Lower leg skin (tissue), 4 donors: Measurements from ENCODE around the gene ZBTB7C. TPM values are rescaled to one million over a fixed set of nuclear protein-coding genes. Genes with fewer than 3 reads are reported as not detected.
A peak's percentile ranks its signal among the peaks of the same experiment; 100 is the strongest.

ENCODE experiments used
- DNase-seq, 2 donors: peaks; one replicate each; pipeline ENCODE4 v3.0.0-alpha.2; 2019; ENCODE audit warnings: low spot score in 2 of 2
- H3K4me3 ChIP-seq: fragments of 200-600 bp; sonication (generic); 2 replicates; pipeline ENCODE4 v1.5.1; 2017; ENCODE audit warnings: mild to moderate bottlenecking, low read depth; ENCODE audit not compliant: poor library complexity, severe bottlenecking
- CTCF ChIP-seq, 3 donors: fragments of 450-650 bp; IDR thresholded peaks; one replicate each; pipeline ENCODE4 v1.5.1; 2016; ENCODE audit warnings: antibody characterized with exemption in 3 of 3, mild to moderate bottlenecking in 3 of 3, moderate library complexity in 2 of 3
- POLR2A ChIP-seq, 2 donors: fragments of 450-650 bp; IDR thresholded peaks; one replicate each; pipeline ENCODE4 v1.6.1; 2016 to 2017; ENCODE audit warnings: antibody characterized with exemption in 2 of 2, mild to moderate bottlenecking in 1 of 2, moderate library complexity in 1 of 2
- WGBS, 2 donors: methylation state at CpG; one replicate each; pipeline ENCODE4 v1.1.5; 2018; 5-methylcytosine and 5-hydroxymethylcytosine counted together
- intact Hi-C: fragments of 100-400 bp; cut with DNase I; formaldehyde crosslinking; loops from one replicate; pipeline ENCODE4 v1.15.0; 2023; ENCODE audit warnings: low total_unique reads
- total RNA-seq, 4 donors: library from RNA; depleted of rRNA; stranded (reverse); fragments of >200 nt; gene quantifications; one replicate each; pipeline ENCODE4 v1.1.0, GENCODE V29; 2016

The ZBTB7C gene
- total RNA-seq, 4 donors from 2014 or later, result 44.2 to 59.7 (median 50.7) TPM

- TF ChIP-seq CTCF (IDR thresholded peaks at IDR 0.05) (no peak), POLR2A (IDR thresholded peaks at IDR 0.05) (no peak)
- peak overlapping the region; percentile 38 for H3K4me3 ChIP-seq
- DNase-seq, result peak in 1 of 2 donors; percentile 87
- 0 to 1% methylated on average over 34 to 35 of the region's 65 CpGs for WGBS, 2 donors
- intact Hi-C loops, result loop anchor here (10.0 kb wide), 1 partner anchor 61 kb away; no protein-coding TSS in a partner anchor
Measured at GRCh38 chr18:48136051-48136826, 272.9 kb downstream of the ZBTB7C start.

- H3K4me3 ChIP-seq, result peak overlapping the region; percentile 38
- 18 to 23% methylated on average over 14 of the region's 14 CpGs for WGBS, 2 donors
- intact Hi-C loops, result loop anchor here (10.0 kb wide), 1 partner anchor 61 kb away; no protein-coding TSS in a partner anchor
- TF ChIP-seq POLR2A (IDR thresholded peaks at IDR 0.05) (no peak), CTCF (IDR thresholded peaks at IDR 0.05) (no peak)
- DNase-seq, result peak in 1 of 2 donors; percentile 75
Measured at GRCh38 chr18:48135436-48135966, 273.7 kb downstream of the ZBTB7C start.

- 84 to 85% methylated on average over 5 of the region's 5 CpGs for WGBS, 2 donors
- peak in 1 of 2 donors; percentile 75 for DNase-seq
Measured at GRCh38 chr18:48134609-48135008, 274.6 kb downstream of the ZBTB7C start.

GRCh38 chr18:48133671-48134251 is 275.4 kb downstream of the ZBTB7C start:
- no peak overlapping the region for H3K4me3 ChIP-seq
- no peak for TF ChIP-seq CTCF (IDR thresholded peaks at IDR 0.05)
- TF ChIP-seq POLR2A (IDR thresholded peaks at IDR 0.05), result no peak
- intact Hi-C loops, result loop anchor here (10.0 kb wide), 1 partner anchor 59 kb away; no protein-coding TSS in a partner anchor
- 24 to 25% methylated on average over 5 of the region's 5 CpGs for WGBS, 2 donors
- DNase-seq, result peak in 1 of 2 donors; percentile 79

More at GRCh38 chr18:48134609-48135008, 274.6 kb downstream of the ZBTB7C start:
- TF ChIP-seq POLR2A (IDR thresholded peaks at IDR 0.05) (no peak), CTCF (IDR thresholded peaks at IDR 0.05) (no peak)
- intact Hi-C loops, result loop anchor here (10.0 kb wide), 1 partner anchor 60 kb away; no protein-coding TSS in a partner anchor
- H3K4me3 ChIP-seq, result no peak overlapping the region

GRCh38 chr18:48132797-48133655 is 276.2 kb downstream of the ZBTB7C start:
- WGBS, 2 donors, result 31 to 38% methylated on average over 6 of the region's 6 CpGs
- H3K4me3 ChIP-seq, result no peak overlapping the region
- DNase-seq, result peak in 1 of 2 donors; percentile 80
- TF ChIP-seq CTCF (IDR thresholded peaks at IDR 0.05) (no peak), POLR2A (IDR thresholded peaks at IDR 0.05) (no peak)
- intact Hi-C loops, result loop anchor here (10.0 kb wide), 1 partner anchor 58 kb away; no protein-coding TSS in a partner anchor
